Natural killer cell (primary cell): ENCODE results near the gene EPG5. TPM values are rescaled to one million over a fixed set of nuclear protein-coding genes. Genes with fewer than 3 reads are reported as not detected.
"Not testable (repeated sequence)": the region's sequence is repeated elsewhere in the genome, so short reads cannot be mapped to it uniquely, and the experiment has no call there.

Experiments
- ATAC-seq, 3 donors: fragments of 150-1000 bp in 2 of 3; fragments of 200-7000 bp in 1 of 3; cut with Tn5 transposase; 1 replicate in 1 of 3; 2 replicates in 2 of 3; pipeline ENCODE4 v1.10.0; 2021; ENCODE audit warnings: mild to moderate bottlenecking in 2 of 3, moderate library complexity in 2 of 3
- DNase-seq, 2 donors: peaks; one replicate each; pipeline versions ENCODE4 v3.0.0 to v3.0.0-alpha.2; 2013 to 2021; ENCODE audit warnings: mixed read lengths in 1 of 2
- H3K27ac ChIP-seq: one replicate; pipeline ENCODE4 v1.5.1; 2013; ENCODE audit warnings: mild to moderate bottlenecking, low read length
- H3K27me3 ChIP-seq: one replicate; pipeline ENCODE4 v1.6.1; 2013; ENCODE audit warnings: low read length; ENCODE audit not compliant: control insufficient read depth, insufficient read depth
- H3K36me3 ChIP-seq: one replicate; pipeline ENCODE4 v1.6.1; 2013; ENCODE audit warnings: low read length; ENCODE audit not compliant: control insufficient read depth, insufficient read depth
- H3K4me1 ChIP-seq: one replicate; pipeline ENCODE4 v1.6.1; 2013; ENCODE audit warnings: low read length; ENCODE audit not compliant: control insufficient read depth, insufficient read depth
- H3K4me3 ChIP-seq: one replicate; pipeline ENCODE4 v1.5.1; 2013; ENCODE audit warnings: low read length
- H3K9me3 ChIP-seq: one replicate; pipeline ENCODE4 v1.6.1; 2013; ENCODE audit warnings: low read length; ENCODE audit not compliant: control insufficient read depth, insufficient read depth
- H3K27ac Mint-ChIP-seq, 2 donors: one replicate each; pipeline ENCODE4 v1.8.0; 2022; ENCODE audit warnings: mild to moderate bottlenecking in 2 of 2, mixed read lengths in 2 of 2, moderate library complexity in 1 of 2
- H3K27me3 Mint-ChIP-seq, 2 donors: one replicate each; pipeline ENCODE4 v1.8.0; 2022; ENCODE audit warnings: low read depth in 2 of 2, mixed read lengths in 2 of 2
- H3K36me3 Mint-ChIP-seq: one replicate; pipeline ENCODE4 v1.8.0; 2022; ENCODE audit warnings: mixed read lengths
- H3K4me1 Mint-ChIP-seq, 2 donors: one replicate each; pipeline ENCODE4 v1.8.0; 2022; ENCODE audit warnings: mixed read lengths in 2 of 2
- H3K4me3 Mint-ChIP-seq: one replicate; pipeline ENCODE4 v1.8.0; 2022; ENCODE audit warnings: mild to moderate bottlenecking, moderate library complexity, mixed read lengths
- H3K9me3 Mint-ChIP-seq, 2 donors: one replicate each; pipeline ENCODE4 v1.8.0; 2022; ENCODE audit warnings: mixed read lengths in 2 of 2
- CTCF ChIP-seq: fragments of 200-600 bp; IDR thresholded peaks from one replicate; pipeline ENCODE4 v1.8.0; 2022; ENCODE audit warnings: antibody characterized with exemption
- WGBS: methylation state at CpG from one replicate; pipeline ENCODE4 v1.1.7; 2013; ENCODE audit warnings: missing lambda C conversion rate; ENCODE audit not compliant: insufficient coverage; 5-methylcytosine and 5-hydroxymethylcytosine counted together
- intact Hi-C: fragments of 100-400 bp; cut with micrococcal nuclease; formaldehyde crosslinking; loops from one replicate; pipeline ENCODE4 v1.14.2; 2022
- total RNA-seq, 4 donors: library from RNA; stranded (reverse); fragments of 120-200 nt in 1 of 4; gene quantifications; one replicate each; pipeline versions ENCODE4 v1.2.3 to v1.2.4, GENCODE V29; 2013 to 2022

Gene EPG5
- total RNA-seq, 3 donors from 2014 or later (not counting 1 experiment from before 2014, with no cell fraction given): 81.3 to 133 (median 99.6) TPM

GRCh38 chr18:45851161-45851925, 115.8 kb downstream of the EPG5 start:
- DNase-seq: no peak
- ATAC-seq: no peak
- intact Hi-C loops: no loop called here
- Histone ChIP-seq H3K36me3 (peaks cover 45% of the 10 kb centered on the region), H3K4me3 (no peak overlapping the region), H3K27me3 (no peaks in the 10 kb centered on the region), H3K9me3 (no peaks in the 10 kb centered on the region), H3K27ac (no peak overlapping the region), H3K4me1 (no peaks in the 10 kb centered on the region)
- H3K4me3 Mint-ChIP-seq: no peak overlapping the region
- 92% methylated on average over 10 of the region's 10 CpGs for WGBS
- H3K36me3 Mint-ChIP-seq: peaks cover 26% of the 10 kb centered on the region
- TF ChIP-seq CTCF: no peak
- no peaks in the 10 kb centered on the region for H3K9me3 Mint-ChIP-seq
- H3K4me1 Mint-ChIP-seq: peaks cover 0 to 20% of the 10 kb centered on the region in 2 donors
- H3K27ac Mint-ChIP-seq: peak overlapping the region in 1 of 2 donors; percentile 26
- H3K27me3 Mint-ChIP-seq: no peaks in the 10 kb centered on the region

GRCh38 chr18:45850021-45850420, 117.1 kb downstream of the EPG5 start:
- no peak for DNase-seq
- Mint-ChIP-seq H3K4me1 (peaks cover 2 to 20% of the 10 kb centered on the region in 2 donors), H3K27ac (peak overlapping the region in 1 of 2 donors; percentile 26), H3K9me3 (no peaks in the 10 kb centered on the region), H3K36me3 (peaks cover 26% of the 10 kb centered on the region), H3K4me3 (no peak overlapping the region), H3K27me3 (no peaks in the 10 kb centered on the region)
- H3K9me3 ChIP-seq: no peaks in the 10 kb centered on the region
- no peaks in the 10 kb centered on the region for H3K27me3 ChIP-seq
- H3K4me1 ChIP-seq: no peaks in the 10 kb centered on the region
- intact Hi-C loops: no loop called here
- ATAC-seq: no peak
- H3K36me3 ChIP-seq: peaks cover 33% of the 10 kb centered on the region
- WGBS: 79% methylated on average over 10 of the region's 10 CpGs
- TF ChIP-seq CTCF: no peak
- H3K4me3 ChIP-seq: no peak overlapping the region
- H3K27ac ChIP-seq: no peak overlapping the region

- Mint-ChIP-seq H3K9me3 (no peaks in the 10 kb centered on the region), H3K27me3 (no peaks in the 10 kb centered on the region), H3K27ac (peak overlapping the region in 1 of 2 donors; percentile 40), H3K4me3 (no peak overlapping the region), H3K36me3 (peaks cover 26% of the 10 kb centered on the region), H3K4me1 (peaks cover 6 to 24% of the 10 kb centered on the region in 2 donors)
- TF ChIP-seq CTCF: no peak
- no peak for DNase-seq
- peaks cover 28% of the 10 kb centered on the region for H3K36me3 ChIP-seq
- H3K4me3 ChIP-seq: no peak overlapping the region
- no peak overlapping the region for H3K27ac ChIP-seq
- ATAC-seq: no peak
- H3K9me3 ChIP-seq: no peaks in the 10 kb centered on the region
- WGBS: 86% methylated on average over 7 of the region's 7 CpGs
- H3K4me1 ChIP-seq: no peaks in the 10 kb centered on the region
- intact Hi-C loops: no loop called here
- H3K27me3 ChIP-seq: no peaks in the 10 kb centered on the region
Measured at GRCh38 chr18:45849529-45849928, 117.6 kb downstream of the EPG5 start.

GRCh38 chr18:45848643-45849042, 118.5 kb downstream of the EPG5 start:
- H3K4me3 Mint-ChIP-seq, H3K27me3 ChIP-seq, H3K27ac ChIP-seq, DNase-seq, H3K9me3 Mint-ChIP-seq, H3K4me3 ChIP-seq, H3K9me3 ChIP-seq, ATAC-seq, H3K4me1 ChIP-seq, H3K27me3 Mint-ChIP-seq, H3K27ac Mint-ChIP-seq, intact Hi-C loops: not testable (repeated sequence)
- H3K4me1 Mint-ChIP-seq: peaks cover 7 to 24% of the 10 kb centered on the region in 2 donors
- H3K36me3 Mint-ChIP-seq: peaks cover 26% of the 10 kb centered on the region
- H3K36me3 ChIP-seq: peaks cover 22% of the 10 kb centered on the region
- 99% methylated on average over 13 of the region's 13 CpGs for WGBS
